WTC11 (cell line): ENCODE measurements around the gene ACTL8.

Source experiments
- ETV6 ChIP-seq: sonication (generic); formaldehyde crosslinking; IDR thresholded peaks from 2 replicates; pipeline ENCODE4 v1.8.1; 2022; ENCODE audit warnings: mild to moderate bottlenecking, missing genetic modification reagents
- SMAD3 ChIP-seq: sonication (generic); formaldehyde crosslinking; IDR thresholded peaks from 2 replicates; pipeline ENCODE4 v1.8.0; 2022; ENCODE audit warnings: missing genetic modification reagents, mild to moderate bottlenecking, borderline replicate concordance
- ZNF138 ChIP-seq: sonication (generic); formaldehyde crosslinking; conservative IDR thresholded peaks from 2 replicates; pipeline ENCODE4 v1.8.1; 2022; ENCODE audit warnings: mild to moderate bottlenecking, moderate library complexity, missing genetic modification reagents
- TF ChIP-seq, protein P1 (sequence below): fragments of 200-600 bp; IDR thresholded peaks from 2 replicates; pipeline ENCODE4 v1.8.0; 2022; ENCODE audit warnings: antibody characterized with exemption
- TF ChIP-seq, protein P2 (sequence below): sonication (generic); formaldehyde crosslinking; IDR thresholded peaks from 2 replicates; pipeline ENCODE4 v1.8.1; 2023; ENCODE audit warnings: mild to moderate bottlenecking, moderate library complexity, missing genetic modification reagents
- TF ChIP-seq, protein P3 (sequence below): sonication (generic); formaldehyde crosslinking; IDR thresholded peaks from 2 replicates; pipeline ENCODE4 v1.8.1; 2022; ENCODE audit warnings: mild to moderate bottlenecking, moderate library complexity, missing genetic modification reagents

GRCh38 chr1:17728123-17728712 lies 26.9 kb upstream of the ACTL8 start:
- no peak for TF ChIP-seq ZNF138
- TF ChIP-seq, protein P1, sequence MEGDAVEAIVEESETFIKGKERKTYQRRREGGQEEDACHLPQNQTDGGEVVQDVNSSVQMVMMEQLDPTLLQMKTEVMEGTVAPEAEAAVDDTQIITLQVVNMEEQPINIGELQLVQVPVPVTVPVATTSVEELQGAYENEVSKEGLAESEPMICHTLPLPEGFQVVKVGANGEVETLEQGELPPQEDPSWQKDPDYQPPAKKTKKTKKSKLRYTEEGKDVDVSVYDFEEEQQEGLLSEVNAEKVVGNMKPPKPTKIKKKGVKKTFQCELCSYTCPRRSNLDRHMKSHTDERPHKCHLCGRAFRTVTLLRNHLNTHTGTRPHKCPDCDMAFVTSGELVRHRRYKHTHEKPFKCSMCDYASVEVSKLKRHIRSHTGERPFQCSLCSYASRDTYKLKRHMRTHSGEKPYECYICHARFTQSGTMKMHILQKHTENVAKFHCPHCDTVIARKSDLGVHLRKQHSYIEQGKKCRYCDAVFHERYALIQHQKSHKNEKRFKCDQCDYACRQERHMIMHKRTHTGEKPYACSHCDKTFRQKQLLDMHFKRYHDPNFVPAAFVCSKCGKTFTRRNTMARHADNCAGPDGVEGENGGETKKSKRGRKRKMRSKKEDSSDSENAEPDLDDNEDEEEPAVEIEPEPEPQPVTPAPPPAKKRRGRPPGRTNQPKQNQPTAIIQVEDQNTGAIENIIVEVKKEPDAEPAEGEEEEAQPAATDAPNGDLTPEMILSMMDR, result no peak
- TF ChIP-seq, protein P2, sequence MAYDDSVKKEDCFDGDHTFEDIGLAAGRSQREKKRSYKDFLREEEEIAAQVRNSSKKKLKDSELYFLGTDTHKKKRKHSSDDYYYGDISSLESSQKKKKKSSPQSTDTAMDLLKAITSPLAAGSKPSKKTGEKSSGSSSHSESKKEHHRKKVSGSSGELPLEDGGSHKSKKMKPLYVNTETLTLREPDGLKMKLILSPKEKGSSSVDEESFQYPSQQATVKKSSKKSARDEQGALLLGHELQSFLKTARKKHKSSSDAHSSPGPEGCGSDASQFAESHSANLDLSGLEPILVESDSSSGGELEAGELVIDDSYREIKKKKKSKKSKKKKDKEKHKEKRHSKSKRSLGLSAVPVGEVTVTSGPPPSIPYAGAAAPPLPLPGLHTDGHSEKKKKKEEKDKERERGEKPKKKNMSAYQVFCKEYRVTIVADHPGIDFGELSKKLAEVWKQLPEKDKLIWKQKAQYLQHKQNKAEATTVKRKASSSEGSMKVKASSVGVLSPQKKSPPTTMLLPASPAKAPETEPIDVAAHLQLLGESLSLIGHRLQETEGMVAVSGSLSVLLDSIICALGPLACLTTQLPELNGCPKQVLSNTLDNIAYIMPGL (CRISPR knock-in tag), result no peak
- TF ChIP-seq, protein P3, sequence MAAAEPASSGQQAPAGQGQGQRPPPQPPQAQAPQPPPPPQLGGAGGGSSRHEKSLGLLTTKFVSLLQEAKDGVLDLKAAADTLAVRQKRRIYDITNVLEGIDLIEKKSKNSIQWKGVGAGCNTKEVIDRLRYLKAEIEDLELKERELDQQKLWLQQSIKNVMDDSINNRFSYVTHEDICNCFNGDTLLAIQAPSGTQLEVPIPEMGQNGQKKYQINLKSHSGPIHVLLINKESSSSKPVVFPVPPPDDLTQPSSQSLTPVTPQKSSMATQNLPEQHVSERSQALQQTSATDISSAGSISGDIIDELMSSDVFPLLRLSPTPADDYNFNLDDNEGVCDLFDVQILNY (CRISPR knock-in tag), result no peak
- no peak for TF ChIP-seq SMAD3 (CRISPR knock-in tag)
- TF ChIP-seq ETV6 (CRISPR knock-in tag), result no peak
